HG03045 (cell line): ENCODE data around the gene JSRP1.

ENCODE experiments used
- ATAC-seq: cut with Tn5 transposase; IDR thresholded peaks from one replicate; pipeline ENCODE4 v1.9.1; 2021; ENCODE audit warnings: mild to moderate bottlenecking, moderate library complexity; ENCODE audit not compliant: unreplicated experiment

The JSRP1 gene

DNA sequence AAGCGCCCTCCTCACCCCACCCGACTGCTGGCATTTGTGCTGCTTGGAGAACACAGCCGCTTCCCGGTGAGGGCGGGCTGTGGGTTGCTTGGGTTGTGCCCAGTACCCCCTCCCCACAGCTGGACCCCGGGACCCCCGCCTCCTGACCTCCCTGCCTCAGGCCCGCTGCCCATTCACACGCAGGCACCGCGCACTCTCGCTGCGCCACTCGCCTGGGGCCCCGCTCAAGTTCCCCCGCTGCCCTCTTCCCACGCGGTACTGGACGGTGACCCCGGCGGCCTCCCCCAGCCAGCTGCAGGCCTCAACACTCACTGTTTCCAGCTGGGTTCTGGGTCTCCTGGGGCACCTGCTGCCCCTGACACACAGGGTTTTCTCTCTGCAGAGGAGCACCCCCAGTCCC lies 36.5 kb downstream of the JSRP1 start:
- no peak for ATAC-seq

DNA sequence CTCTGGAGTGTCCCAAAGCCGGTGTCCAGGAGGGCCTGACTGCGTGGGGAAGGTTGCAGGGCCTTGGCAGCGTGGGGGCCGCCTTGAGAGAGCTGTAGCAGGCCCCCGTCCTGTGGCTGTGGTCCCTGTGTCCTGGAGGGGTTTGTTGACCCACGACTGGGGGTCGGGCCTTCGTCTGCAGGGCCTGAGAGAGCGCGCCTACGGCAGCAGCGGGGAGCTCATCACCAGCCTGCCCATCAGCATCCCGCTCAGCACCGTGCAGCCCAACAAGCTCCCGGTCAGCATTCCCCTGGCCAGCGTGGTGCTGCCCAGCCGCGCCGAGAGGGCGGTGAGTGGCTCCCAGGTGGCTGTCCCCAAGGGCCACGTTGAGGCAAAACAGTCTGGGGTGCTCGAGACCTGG lies 38.6 kb downstream of the JSRP1 start:
- ATAC-seq, result no peak

DNA sequence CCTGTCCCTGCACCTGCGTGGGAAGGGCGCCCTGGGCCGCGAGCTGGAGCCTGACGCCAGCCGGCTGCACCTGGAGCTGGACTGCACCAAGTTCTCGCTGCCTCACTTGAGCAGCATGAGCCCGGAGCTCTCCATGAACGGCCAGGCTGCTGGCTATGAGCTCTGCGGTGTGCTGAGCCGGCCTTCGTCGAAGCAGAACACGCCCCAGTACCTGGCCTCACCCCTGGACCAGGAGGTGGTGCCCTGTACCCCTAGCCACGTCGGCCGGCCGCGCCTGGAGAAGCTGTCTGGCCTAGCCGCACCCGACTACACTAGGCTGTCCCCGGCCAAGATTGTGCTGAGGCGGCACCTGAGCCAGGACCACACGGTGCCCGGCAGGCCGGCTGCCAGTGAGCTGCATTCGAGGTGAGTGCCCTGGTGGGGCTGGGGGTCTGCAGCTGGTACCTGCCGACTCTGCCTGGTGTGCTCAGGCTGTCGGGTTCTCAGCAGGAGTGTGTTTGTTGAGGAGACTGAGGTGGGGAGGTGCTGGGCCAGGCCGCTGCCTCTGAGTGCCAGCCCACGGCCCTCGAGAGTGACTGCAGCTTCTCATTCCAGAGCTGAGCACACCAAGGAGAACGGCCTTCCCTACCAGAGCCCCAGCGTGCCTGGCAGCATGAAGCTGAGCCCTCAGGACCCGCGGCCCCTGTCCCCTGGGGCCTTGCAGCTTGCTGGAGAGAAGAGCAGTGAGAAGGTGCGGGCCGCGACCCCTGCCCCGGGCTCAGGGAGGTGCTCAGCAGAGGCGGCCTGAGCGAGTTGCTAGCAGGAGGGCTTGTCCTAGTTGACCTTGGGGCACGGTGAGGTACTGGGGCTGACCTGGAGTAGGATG lies 39.6 kb downstream of the JSRP1 start:
- no peak for ATAC-seq

DNA sequence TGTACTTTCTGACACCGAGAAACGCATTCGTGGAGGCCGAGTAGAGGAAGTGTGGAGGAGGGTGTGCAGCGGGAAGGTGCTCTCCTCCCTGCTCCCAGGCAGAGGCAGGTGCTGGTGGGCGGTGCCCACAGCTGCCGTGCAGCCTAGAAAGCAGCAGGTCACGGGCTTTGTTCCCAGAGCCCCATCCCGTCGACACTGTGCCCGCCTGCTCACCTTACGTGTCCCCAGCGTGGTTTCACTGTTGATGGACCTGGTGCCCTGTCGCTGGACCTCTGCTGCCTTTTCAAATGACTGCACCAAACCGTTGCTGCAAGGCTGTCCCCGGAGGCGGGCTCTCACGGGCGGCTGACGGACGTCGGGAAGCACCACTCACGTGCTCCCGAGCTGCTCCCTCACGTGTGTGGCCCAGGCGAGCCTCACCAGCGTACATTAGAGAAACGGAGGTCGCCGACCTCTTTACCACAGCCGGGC lies 40.9 kb downstream of the JSRP1 start:
- ATAC-seq, result no peak

DNA sequence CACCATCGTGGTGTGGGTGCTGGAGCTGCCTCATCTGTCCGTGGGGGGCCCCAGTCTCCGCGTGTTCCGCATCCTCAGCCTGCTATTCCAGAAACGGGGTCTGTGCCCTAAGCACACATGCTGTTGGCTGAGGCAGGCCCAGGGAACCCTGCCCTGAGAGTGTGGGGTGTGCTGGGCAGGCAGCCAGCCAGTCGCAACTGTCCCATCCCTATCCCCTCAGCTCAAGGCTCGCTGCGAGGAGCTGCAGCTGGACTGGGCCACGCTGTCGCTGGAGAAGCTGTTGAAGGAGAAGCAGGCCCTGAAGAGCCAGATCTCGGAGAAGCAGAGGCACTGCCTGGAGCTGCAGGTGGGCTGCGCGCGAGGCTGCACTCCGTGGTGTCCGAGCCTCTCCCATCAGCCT lies 42.0 kb downstream of the JSRP1 start:
- ATAC-seq, result no peak

DNA sequence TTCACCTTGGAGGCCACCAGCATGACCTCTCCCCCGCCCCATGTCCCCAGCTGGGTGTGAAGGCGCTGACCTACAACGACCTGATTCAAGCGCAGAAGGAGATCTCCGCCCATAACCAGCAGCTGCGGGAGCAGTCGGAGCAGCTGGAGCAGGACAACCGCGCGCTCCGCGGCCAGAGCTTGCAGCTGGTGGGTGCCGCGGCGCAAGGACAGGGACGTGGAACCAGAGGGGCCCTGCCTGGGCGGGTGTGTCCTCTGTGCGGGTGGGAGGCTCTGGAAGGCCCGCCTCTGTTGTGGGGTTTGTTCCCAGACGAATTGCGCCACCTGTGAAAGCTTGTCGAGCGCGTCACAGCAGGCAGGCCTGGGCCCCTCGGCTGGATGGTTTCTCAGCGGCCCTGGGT lies 42.4 kb downstream of the JSRP1 start:
- ATAC-seq, result no peak

DNA sequence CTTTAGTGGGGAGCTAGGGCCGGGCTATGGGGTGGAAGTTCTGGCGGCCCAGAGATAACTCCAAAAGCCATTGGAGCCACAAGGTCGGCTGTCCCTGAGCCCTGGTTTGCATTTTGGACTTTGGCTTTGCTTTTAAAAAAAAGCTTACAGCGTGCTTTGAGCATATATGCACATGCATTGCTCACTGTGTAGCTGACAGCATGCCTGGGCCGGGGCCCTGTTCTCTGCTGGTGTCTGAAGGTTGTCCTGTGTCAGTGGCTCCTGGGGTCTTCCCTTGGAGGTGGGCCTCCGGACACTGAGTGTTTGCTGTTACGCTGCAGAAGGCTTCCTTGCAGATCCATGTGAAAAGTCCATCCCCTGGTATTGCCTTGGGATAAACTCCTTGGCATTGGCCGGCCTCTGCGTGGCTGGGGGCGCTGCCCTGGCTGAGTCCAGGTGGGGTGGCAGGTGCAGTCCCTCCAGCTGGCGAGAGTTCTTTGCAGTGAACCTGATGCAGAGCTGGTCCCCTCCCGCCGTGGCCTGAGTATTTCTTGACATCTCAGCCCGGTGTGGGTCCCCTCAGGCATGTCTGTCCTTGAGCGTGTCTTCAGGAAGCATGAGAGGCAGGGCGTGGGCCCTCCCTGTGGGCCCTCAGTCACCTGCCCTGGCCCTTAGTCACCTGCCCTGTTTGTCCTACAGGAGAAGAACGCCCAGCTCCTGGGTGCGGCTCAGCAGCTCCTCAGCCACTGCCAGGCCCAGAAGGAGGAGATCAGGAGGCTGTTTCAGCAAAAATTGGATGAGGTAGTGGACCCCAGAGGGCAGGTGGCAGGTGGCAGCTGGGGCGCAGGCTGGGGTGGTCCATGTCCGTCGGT lies 43.1 kb downstream of the JSRP1 start:
- ATAC-seq, result no peak

DNA sequence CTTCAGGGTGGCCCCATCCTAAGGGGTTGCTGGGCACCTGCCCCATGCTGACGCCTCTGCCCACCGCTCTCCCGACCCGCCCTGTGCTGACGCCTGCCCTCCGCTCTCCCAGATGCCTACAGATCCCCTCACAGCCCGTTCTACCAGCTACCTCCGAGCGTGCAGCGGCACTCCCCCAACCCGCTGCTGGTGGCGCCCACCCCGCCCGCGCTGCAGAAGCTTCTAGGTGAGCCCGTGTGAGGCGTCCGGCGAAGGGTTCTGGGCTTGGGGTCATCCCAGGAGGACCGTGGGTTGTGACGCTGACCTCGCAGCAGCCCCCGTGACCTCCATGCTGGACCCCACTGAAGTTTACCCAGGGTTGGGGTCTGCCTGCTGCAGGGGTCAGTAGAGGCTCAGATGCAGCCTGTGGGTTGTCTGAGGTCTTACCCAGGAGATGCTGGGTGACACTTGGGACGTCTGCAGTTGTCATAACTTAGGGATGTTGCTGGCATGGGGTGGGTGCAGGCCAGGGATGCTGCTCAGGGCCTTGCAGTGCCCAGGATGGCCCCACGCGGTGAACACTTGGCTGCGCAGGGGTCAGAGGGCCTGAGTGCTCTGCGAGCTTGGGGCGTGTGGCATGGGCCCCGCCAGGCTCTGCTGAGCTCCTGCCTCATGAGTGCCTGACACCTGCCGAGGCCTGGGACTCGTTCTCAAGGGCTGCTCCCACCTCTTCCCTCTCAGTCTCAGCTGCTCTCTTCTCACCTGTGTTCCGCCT lies 45.1 kb downstream of the JSRP1 start:
- no peak for ATAC-seq

DNA sequence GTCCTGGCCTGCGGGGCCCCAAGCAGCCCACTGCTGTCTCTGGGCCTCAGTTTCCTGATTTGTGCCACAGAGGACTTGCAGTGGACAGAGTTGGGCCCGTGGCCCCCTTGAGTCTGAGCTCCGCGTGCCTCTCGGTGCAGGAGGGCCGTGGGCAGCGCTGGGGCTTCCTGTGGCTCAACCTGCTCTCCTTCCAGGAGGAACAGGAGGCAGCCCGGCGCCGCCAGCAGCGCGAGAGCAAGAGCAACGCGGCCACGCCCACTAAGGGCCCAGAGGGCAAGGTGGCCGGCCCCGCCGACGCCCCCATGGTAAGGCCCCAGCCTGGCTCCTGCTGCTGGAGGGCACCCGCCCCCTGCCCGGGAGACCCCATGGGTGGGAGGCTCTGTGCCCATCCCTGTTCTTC lies 46.0 kb downstream of the JSRP1 start:
- no peak for ATAC-seq

DNA sequence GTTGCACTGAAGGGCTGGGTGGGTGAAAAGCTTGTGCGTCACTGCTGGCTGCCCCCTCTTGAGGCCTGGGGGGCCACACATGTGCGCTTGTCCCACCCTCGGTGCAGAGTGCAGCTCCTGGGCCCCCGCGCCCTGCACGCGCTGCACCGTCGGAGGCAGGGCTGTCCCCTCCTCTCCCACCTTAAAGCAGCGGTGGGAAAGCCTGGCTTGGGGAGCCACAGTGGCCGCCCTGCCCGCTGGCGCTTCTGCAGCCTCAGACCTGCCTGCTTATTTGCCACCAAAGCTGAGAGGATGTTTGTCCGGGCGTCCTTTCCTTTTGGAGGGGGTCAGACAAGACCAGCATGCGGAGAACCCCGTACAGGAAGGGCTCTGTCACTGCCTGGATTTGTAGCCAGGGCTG lies 46.8 kb downstream of the JSRP1 start:
- no peak for ATAC-seq

DNA sequence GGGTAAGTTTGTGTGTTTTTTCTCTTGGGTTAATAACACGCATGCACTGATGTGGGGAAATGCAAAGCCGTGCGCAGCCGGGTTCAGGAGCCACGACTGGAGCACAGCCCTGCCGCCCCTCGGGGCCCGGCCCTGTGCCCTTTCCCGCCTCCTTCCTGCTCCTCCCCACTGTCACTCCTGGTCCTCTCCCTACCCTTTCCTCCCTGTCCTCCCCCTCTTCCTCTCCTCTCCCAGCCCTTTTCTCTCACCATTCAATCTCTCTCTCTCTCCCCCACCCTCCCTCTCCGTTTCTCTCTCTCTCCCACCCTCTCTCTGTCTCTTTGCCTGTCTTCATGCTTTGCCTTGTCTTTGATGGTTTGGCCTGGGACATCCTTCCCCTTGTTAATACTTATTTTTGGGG lies 47.2 kb downstream of the JSRP1 start:
- no peak for ATAC-seq

DNA sequence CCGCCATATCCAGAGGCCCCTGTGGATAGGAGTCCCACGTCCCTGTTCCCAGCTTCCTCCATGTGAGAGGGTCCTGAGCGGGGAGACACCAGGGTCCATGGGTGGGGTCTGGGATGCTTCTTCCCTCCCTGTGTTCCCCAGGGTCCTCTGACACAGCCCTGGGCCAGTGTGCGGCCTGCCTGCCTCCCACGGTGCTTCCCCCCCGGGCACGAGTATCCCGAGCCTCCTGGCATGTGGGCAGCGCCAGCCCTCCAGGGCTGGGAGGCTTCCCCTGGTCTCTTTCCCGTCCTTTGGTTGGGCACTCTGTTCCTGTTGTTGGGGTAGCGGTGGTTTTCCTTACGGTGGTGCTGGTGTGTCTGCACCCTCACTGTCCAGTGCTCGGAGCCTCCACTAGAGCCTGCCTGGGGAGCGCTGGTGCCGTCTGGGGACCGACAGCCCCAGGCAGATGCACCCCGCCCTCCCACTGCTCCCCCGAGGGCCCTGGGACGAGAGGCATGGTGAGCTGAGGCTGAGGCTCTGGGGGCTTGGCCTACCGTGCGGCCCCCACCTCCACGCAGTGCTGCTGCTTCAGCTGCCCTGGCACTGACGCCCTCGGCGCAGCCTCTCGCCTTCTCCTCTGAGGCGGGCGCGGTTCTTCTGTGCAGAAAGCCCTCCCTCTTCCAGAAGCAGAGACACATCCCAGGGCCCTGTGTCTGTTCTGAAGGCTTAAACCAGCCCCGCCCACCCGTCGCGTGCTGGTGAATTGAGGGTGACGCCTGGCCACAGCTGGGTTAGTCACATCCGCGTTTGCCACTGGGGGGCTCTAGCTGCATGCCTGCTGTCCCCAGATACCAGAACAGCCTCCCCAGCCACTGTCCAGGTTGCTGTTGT lies 48.0 kb downstream of the JSRP1 start:
- ATAC-seq, result no peak

DNA sequence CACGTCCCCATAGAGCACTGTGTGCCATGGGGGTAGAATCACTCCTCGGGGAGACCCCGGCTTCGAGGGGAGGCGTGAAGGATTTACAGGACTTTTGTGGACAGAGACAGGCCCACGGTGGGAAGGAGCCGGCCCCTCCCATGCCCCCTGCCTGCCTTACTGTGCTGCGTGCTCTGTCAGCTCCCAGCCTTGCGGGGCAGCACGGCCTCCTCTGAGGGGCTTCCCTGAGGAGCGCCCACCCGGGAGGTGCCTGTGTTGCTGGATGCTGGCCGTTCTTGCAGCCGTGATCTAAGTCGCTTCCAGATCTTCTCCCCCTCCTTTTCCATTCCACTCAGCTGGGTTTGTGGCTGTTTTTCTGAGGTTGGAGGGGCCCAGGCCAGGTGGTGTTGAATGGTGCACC lies 49.2 kb downstream of the JSRP1 start:
- no peak for ATAC-seq

DNA sequence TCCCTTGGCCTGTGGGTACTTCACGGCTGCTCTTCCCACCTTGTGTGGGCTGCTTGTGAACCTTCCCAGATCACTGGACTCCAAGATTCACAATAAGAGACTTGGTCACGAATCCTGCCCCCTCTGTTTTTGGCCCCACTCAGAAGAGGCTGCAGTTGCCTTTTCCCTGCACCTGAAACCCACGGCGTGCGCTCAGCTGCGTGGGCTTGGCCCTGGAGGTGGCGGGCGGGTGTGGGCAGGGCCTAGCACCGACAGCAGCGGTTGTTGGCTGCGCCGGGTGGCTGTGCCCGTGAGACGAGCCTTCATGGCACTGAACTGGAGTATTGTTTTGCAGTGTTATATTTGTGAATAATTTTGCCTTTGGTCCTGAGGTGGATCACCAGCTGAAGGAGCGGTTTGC lies 53.9 kb downstream of the JSRP1 start:
- ATAC-seq, result no peak
